ENCODE results near the gene TMEM59.
"Not testable (repeated sequence)": the region's sequence is repeated elsewhere in the genome, so short reads cannot be mapped to it uniquely, and the experiment has no call there.

Gene TMEM59

GRCh38 chr1:54013393-54014008, 39.5 kb downstream of the TMEM59 start:
- DNase-seq (ENCODE audit: extremely low read depth in 1 of 2, low read depth in 1 of 2) = no peak

GRCh38 chr1:54012863-54013262, 40.1 kb downstream of the TMEM59 start:
- DNase-seq (ENCODE audit: extremely low read depth in 1 of 2, low read depth in 1 of 2) = no peak

GRCh38 chr1:54012008-54012325, 41.0 kb downstream of the TMEM59 start:
- no peak for DNase-seq (ENCODE audit: extremely low read depth in 1 of 2, low read depth in 1 of 2)

- DNase-seq (ENCODE audit: extremely low read depth in 1 of 2, low read depth in 1 of 2) = no peak
These were observed 41.5 kb downstream of the TMEM59 start for GRCh38 chr1:54011316-54012007.

- no peak for DNase-seq (ENCODE audit: extremely low read depth in 1 of 2, low read depth in 1 of 2)
These were observed 42.4 kb downstream of the TMEM59 start for GRCh38 chr1:54010415-54011117.

- DNase-seq (ENCODE audit: extremely low read depth in 1 of 2, low read depth in 1 of 2) = no peak
These were observed 43.6 kb downstream of the TMEM59 start for GRCh38 chr1:54009406-54009805.

- no peak for DNase-seq (ENCODE audit: extremely low read depth in 1 of 2, low read depth in 1 of 2)
These were observed 44.1 kb downstream of the TMEM59 start for GRCh38 chr1:54008876-54009275.

GRCh38 chr1:54007613-54008012, 45.4 kb downstream of the TMEM59 start:
- DNase-seq (ENCODE audit: extremely low read depth in 1 of 2, low read depth in 1 of 2) = no peak

GRCh38 chr1:54006508-54006907, 46.5 kb downstream of the TMEM59 start:
- no peak for DNase-seq (ENCODE audit: extremely low read depth in 1 of 2, low read depth in 1 of 2)

- no peak for DNase-seq (ENCODE audit: extremely low read depth in 1 of 2, low read depth in 1 of 2)
These were observed 48.4 kb downstream of the TMEM59 start for GRCh38 chr1:54004481-54005049.

- not testable (repeated sequence) for DNase-seq (ENCODE audit: extremely low read depth in 1 of 2, low read depth in 1 of 2)
These were observed 49.1 kb downstream of the TMEM59 start for GRCh38 chr1:54003750-54004480.

GRCh38 chr1:54003249-54003646, 49.8 kb downstream of the TMEM59 start:
- no peak for DNase-seq (ENCODE audit: extremely low read depth in 1 of 2, low read depth in 1 of 2)

- no peak for DNase-seq (ENCODE audit: extremely low read depth in 1 of 2, low read depth in 1 of 2)
These were observed 50.3 kb downstream of the TMEM59 start for GRCh38 chr1:54002544-54003248.

GRCh38 chr1:54001591-54001990, 51.4 kb downstream of the TMEM59 start:
- no peak for DNase-seq (ENCODE audit: extremely low read depth in 1 of 2, low read depth in 1 of 2)

- no peak for DNase-seq (ENCODE audit: extremely low read depth in 1 of 2, low read depth in 1 of 2)
These were observed 53.1 kb downstream of the TMEM59 start for GRCh38 chr1:53999920-54000319.

GRCh38 chr1:53998223-53998622, 54.8 kb downstream of the TMEM59 start:
- DNase-seq (ENCODE audit: extremely low read depth in 1 of 2, low read depth in 1 of 2) = no peak

- DNase-seq (ENCODE audit: extremely low read depth in 1 of 2, low read depth in 1 of 2) = no peak
These were observed 57.3 kb downstream of the TMEM59 start for GRCh38 chr1:53995683-53996082.

GRCh38 chr1:53994516-53994915, 58.5 kb downstream of the TMEM59 start:
- not testable (repeated sequence) for DNase-seq (ENCODE audit: extremely low read depth in 1 of 2, low read depth in 1 of 2)

GRCh38 chr1:53992085-53992874, 60.7 kb downstream of the TMEM59 start:
- no peak for DNase-seq (ENCODE audit: extremely low read depth in 1 of 2, low read depth in 1 of 2)

- no peak for DNase-seq (ENCODE audit: extremely low read depth in 1 of 2, low read depth in 1 of 2)
These were observed 65.1 kb downstream of the TMEM59 start for GRCh38 chr1:53987880-53988279.
